ENCODE results near the gene OSBPL6. TPM values are rescaled to one million over a fixed set of nuclear protein-coding genes. Genes with fewer than 3 reads are reported as not detected.

OSBPL6 gene
- total and polyA plus RNA-seq, 9 of the 15 experiments (the other 6 are each of a cell fraction or from before 2014, with no cell fraction given) = 3.4 to 12.7 (median 9.3) TPM

DNA sequence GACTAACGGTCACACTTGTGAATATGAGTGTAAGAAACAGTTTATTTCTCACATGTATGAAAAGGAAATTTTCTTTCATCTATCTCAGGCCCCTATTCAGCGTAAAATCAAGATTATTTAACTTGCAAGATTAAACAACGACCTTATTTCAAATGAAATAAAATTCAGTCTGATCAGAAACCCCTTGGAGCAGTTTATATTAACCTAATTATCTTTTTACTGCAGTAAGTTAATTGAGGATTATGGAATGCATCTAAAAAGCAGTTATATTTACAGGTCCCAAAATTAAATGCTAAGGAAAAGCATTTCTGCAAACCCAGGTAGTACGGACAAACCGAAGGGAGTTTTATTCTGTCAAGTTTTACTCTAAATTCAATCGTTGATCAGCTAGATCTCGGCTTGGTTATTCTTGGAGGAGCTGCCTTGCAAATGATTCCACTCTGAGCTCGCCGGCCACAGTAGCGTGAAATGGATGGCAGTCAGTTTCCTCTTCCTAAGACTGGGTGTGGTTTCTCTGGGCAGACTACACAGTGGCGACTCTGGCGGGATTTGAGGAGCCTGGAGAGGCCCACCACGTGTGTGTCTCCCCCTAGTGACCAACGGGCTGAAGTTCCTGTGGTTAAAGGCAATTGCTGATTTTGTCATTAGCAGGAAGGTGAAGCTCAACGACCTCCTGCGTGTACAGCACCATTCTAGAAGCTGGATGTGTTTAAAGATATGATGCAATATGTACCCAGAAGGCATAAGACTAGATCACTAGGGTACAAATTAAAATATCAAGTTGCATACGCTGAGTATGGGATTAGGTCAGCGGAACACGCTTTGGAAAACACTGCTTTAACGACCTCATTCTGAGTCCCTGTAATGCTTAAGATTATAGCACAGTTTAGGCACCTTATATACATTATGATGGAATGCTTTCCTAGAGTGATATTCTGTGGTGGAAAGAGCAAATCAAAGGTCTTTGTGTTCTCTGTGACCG is 220.2 kb downstream of the OSBPL6 start (continued):
- TF ChIP-seq, protein P1, sequence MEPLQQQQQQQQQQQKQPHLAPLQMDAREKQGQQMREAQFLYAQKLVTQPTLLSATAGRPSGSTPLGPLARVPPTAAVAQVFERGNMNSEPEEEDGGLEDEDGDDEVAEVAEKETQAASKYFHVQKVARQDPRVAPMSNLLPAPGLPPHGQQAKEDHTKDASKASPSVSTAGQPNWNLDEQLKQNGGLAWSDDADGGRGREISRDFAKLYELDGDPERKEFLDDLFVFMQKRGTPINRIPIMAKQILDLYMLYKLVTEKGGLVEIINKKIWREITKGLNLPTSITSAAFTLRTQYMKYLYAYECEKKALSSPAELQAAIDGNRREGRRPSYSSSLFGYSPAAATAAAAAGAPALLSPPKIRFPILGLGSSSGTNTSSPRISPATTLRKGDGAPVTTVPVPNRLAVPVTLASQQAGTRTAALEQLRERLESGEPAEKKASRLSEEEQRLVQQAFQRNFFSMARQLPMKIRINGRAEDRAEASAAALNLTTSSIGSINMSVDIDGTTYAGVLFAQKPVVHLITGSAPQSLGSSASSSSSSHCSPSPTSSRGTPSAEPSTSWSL (CRISPR knock-in tag; IDR thresholded peaks at IDR 0.05; ENCODE audit: borderline replicate concordance) = no peak
- TF ChIP-seq, protein P2, sequence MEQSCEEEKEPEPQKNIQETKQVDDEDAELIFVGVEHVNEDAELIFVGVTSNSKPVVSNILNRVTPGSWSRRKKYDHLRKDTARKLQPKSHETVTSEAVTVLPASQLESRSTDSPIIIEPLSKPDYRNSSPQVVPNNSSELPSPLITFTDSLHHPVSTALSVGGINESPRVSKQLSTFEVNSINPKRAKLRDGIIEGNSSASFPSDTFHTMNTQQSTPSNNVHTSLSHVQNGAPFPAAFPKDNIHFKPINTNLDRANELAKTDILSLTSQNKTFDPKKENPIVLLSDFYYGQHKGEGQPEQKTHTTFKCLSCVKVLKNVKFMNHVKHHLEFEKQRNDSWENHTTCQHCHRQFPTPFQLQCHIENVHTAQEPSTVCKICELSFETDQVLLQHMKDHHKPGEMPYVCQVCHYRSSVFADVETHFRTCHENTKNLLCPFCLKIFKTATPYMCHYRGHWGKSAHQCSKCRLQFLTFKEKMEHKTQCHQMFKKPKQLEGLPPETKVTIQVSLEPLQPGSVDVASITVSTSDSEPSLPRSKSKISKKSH (CRISPR knock-in tag; IDR thresholded peaks at IDR 0.05) = no peak
- TF ChIP-seq SIN3A (IDR thresholded peaks at IDR 0.05; ENCODE audit: borderline replicate concordance in 2 of 2, control insufficient read depth in 1 of 2, low read depth in 2 of 2, low read length in 2 of 2) = peak in 1 of 2 experiments; percentile 27; a peak in 1 of 4 replicates
- no peak; the same call in 1 of the 2 replicates for TF ChIP-seq PHF8 (IDR thresholded peaks at IDR 0.05; ENCODE audit: borderline replicate concordance, low read length)
- TF ChIP-seq ETV6 (IDR thresholded peaks at IDR 0.05; ENCODE audit: borderline replicate concordance in 1 of 2, low read depth in 2 of 2, low read length in 1 of 2) = peak; percentile 48 to 52; a peak in 2 of 4 replicates
- no peak for TF ChIP-seq ETV6 (CRISPR knock-in tag; IDR thresholded peaks at IDR 0.05; ENCODE audit: borderline replicate concordance)
- TF ChIP-seq NCOR1 (IDR thresholded peaks at IDR 0.05) = peak; percentile 67
- no peak for TF ChIP-seq RFX7 (CRISPR knock-in tag; IDR thresholded peaks at IDR 0.05)
- TF ChIP-seq TOE1 (IDR thresholded peaks at IDR 0.05; ENCODE audit: borderline replicate concordance) = peak; percentile 41; the same call in 1 of the 2 replicates
- no peak for TF ChIP-seq TOE1 (CRISPR knock-in tag; IDR thresholded peaks at IDR 0.05; ENCODE audit: borderline replicate concordance, low read depth)
- no peak for TF ChIP-seq SP2 (IDR thresholded peaks at IDR 0.05; ENCODE audit: extremely low read depth, low read depth, low read length, poor library complexity, severe bottlenecking)
- TF ChIP-seq GABPB2 (CRISPR knock-in tag; conservative IDR thresholded peaks at IDR 0.05) = no peak
- no peak for TF ChIP-seq TGIF2 (CRISPR knock-in tag; IDR thresholded peaks at IDR 0.05)
- no peak for TF ChIP-seq ZSCAN29 (IDR thresholded peaks at IDR 0.05)
- peak; percentile 68 for TF ChIP-seq BHLHE40 (IDR thresholded peaks at IDR 0.05; ENCODE audit: low read length)
